ENCODE data around the gene PARD6G.
"Not testable (repeated sequence)": the region's sequence is repeated elsewhere in the genome, so short reads cannot be mapped to it uniquely, and the experiment has no call there.

PARD6G gene, protein sequence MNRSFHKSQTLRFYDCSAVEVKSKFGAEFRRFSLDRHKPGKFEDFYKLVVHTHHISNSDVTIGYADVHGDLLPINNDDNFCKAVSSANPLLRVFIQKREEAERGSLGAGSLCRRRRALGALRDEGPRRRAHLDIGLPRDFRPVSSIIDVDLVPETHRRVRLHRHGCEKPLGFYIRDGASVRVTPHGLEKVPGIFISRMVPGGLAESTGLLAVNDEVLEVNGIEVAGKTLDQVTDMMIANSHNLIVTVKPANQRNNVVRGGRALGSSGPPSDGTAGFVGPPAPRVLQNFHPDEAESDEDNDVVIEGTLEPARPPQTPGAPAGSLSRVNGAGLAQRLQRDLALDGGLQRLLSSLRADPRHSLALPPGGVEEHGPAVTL

DNA sequence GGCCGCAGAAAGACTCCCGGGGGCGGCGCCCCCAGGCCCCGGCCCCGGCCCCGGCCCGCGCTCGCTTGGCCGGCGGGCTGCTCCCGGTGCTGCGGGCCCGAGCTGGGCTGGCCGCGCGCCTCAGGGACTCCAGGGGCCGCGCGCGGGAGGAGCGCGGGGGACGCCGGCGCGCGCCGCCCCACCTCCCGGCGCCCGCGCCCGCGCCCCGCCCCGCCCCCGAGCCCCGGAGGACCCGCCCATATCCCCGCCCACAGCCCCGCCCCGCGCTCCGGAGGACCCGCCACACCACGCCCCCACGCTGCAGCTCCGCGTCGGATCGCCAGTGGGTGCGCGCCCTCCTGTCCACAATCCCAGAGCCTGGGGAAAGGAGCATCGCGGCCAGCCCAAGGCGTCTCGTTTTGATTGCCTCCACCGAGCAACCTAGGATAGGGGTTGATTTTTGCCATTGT is at the start of gene PARD6G:
Gene PARD6G, minus strand, starts transcription at position 122 of the 449 bp plus-strand sequence. CDS start 166 bp downstream, outside the sequence.
- no peak for DNase-seq

DNA sequence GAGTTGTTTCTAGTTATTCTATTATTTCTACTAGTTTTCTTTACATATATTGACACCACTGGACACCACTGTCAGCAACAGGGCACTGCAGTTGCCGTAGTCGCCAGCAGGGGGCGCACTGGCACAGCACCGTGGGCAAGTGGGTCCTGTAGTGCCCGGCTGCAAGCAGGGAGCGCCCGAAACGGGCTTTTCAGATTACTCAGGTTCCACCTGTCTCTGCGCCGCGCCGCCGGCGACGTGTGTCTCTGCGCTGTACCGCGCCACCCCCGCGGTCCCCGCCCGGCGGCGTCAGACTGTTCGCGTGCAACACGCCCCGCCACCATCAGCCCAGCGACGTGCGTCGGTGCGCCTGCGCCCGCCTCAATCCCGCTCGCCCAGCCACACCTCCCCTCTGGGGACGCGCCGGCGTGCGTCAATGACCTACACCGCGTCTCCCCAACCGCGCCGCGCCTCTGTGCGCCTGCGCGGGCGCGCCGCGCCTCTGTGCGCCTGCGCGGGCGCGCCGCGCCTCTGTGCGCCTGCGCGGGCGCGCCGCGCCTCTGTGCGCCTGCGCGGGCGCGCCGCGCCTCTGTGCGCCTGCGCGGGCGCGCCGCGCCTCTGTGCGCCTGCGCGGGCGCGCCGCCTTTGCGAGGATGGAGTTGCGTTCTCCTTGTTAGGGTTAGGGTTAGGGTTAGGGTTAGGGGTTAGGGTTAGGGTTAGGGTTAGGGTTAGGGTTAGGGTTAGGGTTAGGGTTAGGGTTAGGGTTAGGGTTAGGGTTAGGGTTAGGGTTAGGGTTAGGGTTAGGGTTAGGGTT is 15.1 kb upstream of the PARD6G start:
- DNase-seq = not testable (repeated sequence)

DNA sequence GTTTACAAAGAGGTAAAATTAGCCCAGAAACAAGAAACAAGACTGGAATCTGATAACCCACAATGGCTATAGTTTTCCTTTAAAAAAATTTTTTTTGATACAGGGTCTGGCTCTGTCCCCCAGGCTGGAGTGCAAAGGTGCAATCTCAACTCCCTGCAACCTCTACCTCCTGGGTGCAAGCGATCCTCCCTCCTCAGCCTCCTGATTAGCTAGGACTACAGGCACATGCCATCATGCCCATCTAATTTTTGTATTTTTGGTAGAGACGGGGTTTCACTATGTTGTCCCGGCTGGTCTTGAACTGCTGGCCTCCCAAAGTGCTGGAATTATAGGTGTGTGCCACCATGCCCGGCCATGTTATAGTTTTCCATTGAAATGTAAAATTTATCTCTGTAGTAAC is 12.3 kb upstream of the PARD6G start:
- no peak for DNase-seq

DNA sequence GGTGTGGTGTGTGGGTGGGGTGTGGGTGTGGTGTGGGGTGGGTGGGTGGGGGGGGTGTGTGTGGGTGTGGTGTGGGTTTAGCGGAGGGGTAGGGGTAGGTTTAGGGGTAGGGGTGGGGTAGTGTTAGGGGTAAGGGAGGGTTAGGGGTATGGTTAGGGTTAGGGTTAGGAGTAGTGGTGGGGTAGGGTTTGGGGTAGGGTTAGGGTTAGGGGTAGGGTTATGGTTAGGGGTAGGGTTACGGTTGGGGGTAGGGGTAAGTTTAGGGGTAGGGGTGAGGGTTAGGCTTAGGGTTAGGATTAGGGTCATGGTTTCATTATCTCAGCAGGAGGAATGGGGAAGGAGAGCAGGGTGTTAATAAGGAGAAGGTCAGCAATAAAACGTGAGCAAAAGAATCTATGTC is 11.3 kb upstream of the PARD6G start:
- no peak for DNase-seq

DNA sequence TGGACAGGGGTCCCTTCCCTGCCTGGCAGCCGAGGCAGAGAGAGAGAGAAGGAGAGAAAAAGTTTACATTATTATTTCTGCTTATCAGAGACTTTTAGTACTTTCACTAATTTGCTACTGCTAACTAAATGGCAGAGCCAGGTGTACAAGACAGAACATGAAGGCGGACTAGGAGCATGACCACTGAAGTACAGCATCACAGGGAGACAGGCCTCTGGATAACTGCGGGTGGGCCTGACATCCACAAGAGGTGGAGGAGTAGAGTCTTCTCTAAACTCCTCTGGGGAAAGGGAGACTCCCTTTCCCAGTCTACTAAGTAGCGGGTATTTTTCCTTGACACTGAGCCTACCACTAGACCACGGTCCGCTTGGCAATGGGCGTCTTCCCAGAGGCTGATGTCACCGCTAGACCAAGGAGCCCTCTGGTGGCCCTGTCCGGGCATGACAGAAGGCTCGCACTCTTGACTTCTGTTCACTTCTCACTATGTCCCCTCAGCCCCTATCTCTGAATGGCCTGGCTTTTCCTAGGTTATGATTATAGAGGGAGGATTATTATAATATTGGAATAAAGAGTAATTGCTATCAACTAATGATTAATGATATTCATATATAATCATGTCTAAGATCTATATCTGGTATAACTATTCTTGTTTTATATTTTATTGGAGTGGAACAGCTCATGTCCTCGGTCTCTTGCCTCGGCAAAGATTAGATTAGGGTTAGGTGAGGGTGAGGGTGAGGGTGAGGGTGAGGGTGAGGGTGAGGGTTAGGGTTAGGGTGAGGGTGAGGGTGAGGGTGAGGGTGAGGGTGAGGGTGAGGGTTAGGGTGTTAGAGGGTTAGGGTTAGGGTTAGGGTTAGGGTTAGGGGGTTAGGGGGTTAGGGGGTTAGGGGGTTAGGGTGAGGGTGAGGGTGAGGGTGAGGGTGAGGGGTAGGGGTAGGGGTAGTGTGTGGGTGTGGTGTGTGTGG is 10.5 kb upstream of the PARD6G start:
- DNase-seq = not testable (repeated sequence)

DNA sequence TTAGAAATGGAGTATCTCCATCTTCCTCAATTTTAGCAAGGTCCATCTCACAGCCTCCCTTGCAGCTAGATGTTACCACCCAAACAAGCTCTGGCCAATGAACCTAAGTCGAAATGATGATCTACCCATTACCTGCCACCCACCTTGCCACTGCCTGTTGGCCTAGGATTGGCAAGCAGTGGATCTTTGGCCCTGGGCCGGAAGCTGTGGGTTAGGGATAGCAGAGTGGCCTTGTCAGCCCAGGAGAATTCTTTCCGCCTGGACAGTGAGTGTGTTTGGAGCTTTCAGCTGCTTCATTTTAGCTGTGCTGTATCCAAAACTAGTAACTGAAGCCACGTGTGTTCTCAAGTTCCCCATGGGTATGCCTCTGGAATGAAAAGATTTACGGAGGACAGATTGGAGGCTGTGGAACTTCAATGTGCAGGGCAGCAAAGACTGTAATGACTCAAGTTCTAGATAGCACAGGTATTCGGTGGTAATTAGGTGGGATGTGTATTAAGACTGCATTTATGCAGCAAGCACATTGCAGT is 7.7 kb upstream of the PARD6G start:
- DNase-seq = no peak

DNA sequence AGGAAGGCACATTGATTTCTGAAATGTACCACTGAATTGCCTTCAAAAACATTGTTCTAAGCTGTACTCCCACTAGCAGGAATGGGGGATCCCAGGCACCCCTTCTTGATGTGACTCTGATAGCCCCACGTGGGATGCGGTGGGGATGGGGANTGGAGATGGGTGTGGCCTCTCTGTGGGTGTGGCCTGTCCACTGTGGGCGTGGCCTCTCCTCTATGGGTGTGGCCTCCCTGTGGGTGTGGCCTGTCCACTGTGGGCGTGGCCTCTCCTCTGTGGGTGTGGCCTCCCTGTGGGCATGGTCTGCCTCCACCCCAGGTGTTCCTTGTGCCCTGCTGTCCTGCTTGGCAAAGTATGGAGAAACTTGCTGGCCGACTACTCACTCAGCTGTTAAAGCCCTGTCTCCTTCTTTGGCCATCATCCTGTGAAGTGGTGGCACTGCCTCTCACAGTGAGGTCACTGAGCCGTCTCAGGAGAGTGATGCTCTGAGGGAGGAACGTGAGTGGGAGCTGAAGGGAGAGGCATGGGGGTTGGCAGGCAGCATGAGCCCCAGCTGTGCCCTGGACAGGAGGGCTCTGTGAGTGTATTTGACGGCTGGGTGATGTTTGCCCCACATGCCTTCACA is 6.7 kb upstream of the PARD6G start:
- no peak for DNase-seq

DNA sequence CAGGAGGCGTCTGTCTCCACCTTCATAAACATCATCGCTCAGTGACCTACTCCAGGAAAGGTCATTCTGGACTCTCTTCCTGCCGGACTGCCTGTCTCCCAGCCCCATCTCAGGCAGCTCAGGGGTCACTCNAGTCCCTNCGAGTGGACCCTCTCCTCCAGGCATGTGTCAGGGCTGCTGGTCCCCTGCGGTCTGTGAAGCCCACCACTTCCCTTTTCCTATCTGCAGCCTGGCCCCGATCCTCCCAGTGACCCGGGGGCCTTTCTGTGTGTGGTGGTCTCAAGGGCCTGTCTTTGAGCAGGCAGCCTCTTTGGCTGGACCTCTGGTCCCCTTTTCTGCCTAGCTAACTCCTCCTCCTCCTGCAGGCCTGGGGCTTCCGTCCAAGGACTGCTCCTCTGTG is 5.9 kb upstream of the PARD6G start:
- no peak for DNase-seq

DNA sequence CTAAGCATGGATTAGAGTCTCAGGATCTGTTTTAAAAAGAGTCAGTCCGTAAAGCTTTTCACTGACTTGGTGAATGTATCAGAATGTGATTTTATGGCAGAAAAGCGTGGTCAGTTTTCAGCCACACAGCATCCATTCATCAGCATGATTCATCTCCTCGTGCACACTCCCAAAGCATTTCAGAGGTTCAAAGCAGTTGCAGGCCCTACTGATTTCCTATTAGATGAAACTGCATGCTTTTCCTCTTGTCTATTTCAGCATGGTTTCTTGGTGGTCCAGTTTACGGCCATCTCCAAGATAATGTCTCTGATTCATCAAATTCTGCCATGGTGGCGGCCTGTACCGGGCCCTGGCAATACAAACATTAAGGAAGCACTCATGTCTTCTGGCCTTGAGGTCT is 4.8 kb upstream of the PARD6G start:
- DNase-seq = no peak

DNA sequence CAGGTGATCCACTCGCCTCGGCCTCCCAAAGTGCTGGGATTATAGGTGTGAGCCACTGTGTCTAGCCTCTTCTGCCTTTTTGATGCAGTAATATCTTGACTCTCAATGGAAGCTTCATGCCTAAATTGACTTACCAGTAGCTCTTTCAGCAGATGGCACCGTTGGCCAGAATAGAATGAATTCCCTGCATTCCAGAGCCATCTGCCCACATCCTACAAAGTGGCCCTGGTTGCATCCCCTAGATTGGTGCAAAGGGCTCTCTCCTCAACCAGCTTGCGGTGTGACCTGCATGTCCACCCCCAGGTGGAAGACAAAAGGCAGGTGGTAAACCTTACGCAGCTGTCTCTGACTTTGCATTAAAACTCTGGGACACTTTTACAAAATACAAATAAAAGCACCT is 4.4 kb upstream of the PARD6G start:
- no peak for DNase-seq

DNA sequence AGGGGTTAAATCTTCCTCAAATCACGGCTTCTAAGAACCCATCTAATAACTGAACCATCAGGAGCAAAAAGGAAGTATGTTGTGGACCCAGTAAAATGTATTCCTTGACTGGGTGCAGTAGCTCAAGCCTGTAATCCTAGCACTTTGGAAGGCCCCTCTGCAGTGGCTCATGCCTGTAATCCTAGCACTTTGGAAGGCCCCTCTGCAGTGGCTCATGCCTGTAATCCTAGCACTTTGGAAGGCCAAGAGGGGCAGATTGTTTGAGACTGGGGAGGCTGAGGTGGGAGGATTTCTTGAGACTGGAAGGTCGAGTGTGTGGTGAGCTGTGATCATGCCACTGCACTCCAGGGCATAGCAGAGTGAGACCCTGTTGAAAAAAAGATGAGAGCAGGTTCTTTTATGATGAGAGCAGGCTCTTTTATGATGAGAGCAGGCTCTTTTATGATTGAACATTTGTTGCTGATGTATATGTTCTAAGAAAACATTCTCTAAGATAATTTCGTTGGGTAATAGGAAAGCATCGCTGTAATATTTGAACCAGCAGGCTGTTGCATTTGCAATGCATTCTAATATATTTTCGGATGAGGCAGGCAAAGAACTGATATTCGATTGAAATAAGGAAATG is 3.5 kb upstream of the PARD6G start:
- DNase-seq = no peak

DNA sequence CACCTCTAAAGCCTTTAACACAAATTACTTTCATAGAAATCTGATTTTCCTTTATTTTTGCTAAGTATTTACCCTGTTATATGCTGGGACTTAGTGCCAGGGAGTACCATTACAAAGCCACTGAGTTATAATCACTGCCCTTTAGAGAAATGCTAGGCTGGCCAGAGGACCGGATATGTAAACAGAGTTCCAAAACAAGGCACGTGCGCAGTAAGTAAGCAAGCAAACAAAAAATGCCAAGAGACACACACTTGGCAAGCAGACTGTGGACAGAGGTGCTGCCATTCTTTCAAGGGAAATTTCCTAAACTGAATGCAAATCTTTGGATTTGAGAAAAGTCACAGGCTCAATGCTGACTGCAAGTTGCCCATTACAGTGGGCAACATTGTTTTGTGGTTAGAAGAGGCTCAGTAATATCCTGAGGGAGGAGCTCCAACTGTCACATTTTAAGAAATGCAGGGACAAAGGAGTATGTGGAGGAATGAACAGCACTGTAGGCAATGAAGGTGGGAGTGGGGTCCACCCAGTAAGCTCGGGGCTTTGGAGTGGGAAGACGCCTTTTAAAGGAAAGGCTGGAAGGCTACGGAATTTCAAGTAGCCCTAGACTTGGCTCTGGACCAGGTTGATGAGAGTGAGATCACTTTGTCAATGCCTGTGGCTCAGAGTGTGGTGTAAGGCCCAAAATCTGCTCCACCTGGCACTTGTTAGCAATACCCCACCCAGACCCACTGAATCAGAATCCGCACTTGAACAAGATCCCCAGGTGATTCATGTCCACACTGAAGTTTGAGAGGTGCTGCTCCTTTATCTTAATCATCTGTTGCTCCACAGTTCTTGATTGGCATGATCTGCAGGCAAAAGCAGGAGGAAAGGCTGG is 2.1 kb upstream of the PARD6G start:
- no peak for DNase-seq

DNA sequence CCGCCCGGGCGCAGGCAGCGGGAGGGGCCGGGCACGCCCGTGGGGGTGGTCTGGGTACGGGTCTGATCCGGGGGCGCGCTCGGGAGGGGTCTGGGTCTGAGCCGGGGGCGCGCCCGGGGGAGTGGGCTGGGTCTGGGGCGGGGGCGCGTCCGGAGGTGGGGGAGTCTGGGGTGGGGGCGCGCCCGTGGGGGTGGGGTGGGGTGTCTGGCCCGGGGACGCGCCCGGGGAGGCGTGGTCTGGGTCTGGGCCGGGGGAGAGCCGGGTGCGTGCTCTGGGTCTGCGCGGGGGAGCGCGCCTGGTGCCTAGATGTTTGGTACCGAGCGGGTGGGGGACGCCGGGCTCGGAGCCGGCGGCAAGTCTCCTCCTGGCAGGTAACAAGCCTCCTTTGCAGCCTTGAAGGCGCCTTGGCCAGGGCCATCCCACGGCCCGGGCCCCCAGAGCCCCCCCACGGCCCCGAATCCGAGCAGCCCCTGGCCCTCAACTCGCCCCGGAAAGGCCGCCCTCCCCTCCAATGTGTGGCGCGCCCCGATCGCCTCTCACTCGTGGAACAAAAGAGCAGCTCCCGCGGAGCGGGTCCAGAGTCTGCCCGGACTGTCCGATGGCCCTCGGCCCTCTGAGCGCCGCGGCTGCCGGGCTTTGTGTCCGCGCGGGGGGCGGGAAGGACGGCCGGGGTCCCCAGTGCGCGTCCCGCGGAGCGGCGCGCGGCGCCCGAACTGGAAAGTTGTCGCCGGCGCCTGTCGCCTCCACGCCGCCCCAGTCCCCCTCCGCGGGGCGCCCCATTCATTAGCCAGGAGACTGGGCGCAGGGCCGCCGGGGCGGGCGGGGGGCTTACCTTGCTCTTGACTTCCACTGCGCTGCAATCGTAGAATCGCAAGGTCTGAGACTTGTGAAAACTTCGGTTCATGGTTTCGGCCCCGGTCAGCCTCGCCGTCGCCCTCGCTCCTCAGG is 595 bp downstream of the PARD6G start:
- DNase-seq = no peak

DNA sequence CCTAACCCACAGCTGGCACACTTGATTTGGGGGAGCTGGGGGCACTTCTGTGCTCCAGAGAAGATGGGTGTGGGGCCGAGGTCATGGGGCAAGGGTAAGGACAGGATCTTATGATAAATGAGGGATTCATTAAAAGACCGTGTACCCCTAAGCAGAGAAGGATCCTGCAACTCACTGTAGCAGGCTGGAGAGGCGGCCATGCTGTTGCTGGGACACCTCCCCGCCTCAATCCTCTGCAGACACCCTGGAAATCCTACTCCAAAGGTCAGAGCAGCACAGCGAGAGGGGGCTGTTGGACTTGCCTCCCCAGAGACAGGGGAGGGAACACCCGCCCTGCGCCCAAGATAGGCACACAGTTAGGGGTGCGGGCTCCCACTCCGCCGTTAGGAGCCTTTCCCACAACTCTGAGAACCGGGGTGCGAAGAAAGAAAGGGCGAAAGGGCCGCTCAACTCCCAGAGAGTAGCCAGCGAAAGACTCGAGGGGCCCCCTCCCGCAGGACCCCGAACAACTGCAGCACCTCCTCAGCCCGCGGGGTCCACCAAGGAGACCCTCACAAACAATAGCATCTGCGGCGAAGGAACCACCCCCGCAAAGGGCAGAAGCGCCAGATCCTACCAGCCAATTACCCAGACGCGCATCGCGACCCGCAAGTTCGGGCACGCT is 1.4 kb downstream of the PARD6G start:
- DNase-seq = no peak

DNA sequence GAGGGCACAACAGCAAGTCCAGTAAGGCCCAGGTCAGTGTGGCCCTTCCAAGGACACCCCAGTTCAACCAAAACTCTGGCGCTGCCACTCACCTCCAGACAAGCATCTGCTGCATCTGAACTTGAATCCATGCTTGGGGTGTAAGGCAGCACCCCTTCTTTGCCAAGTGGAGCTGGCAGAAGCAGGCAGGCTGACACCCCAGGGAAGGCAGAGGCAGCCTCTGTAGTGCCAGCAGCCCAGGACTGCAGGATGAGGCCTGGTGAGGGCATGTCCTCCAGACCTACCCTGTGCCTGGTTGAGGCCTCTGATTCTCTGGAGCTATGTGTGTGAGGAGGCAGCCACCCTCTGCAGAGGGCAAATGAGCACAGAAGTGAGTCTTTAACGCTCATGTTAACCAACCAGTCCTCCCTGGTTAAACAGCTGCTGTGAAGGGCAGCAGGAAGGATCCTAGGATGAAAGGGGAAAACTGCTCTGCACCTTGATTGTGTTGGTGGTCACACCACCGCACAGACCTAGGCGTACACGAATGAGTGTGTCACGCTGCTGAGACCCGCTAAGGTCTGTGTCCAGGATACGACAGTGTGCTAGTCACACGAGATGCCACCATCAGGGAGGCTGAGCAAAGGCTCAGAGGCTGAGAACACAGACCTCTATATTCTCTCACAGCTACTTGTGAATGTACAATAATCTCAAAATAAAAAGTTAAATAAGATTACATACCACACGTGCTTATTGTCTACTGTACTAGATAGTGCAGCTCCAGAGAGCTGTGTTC is 2.2 kb downstream of the PARD6G start:
- no peak for DNase-seq

DNA sequence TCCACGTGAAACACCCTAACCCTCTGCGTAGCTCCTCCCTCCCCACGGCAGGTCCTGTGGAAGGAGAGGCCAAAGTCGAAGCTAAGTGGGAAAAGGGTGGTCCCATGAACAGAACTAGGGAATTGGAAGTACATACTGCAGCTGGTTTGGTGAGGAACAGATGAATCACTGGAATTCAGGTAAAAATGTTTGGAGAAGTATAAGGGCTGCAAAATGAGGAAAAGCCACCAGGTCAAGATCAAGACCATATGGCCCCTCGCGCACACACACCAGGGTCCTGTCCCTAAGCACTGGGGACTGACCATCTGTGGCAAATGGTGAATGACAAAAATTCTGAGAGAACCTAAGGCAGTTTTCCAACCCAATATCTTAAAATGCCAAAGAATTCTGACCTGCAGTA is 3.1 kb downstream of the PARD6G start:
- no peak for DNase-seq

DNA sequence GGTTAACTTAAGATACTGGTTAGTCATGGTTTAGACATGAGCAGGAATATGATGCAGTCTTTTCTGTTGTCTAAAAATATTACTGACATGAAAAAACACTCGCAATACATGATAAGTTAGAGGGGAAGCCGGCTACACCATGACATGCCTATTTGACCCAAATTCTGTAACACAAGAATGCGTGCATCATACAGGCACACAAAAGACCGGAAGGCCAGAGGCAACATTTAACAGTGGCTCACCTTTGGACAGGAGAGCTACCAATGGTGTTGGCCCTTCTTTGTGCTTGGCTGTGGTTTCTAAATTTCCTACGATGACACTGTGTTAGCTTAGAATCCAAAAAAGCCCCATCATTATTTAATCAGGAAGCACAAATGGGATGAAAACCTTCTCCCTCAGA is 4.1 kb downstream of the PARD6G start:
- no peak for DNase-seq
